ENCODE results near the gene NECTIN2. TPM values are rescaled to one million over a fixed set of nuclear protein-coding genes. Genes with fewer than 3 reads are reported as not detected.
"Not testable (repeated sequence)": the region's sequence is repeated elsewhere in the genome, so short reads cannot be mapped to it uniquely, and the experiment has no call there.

NECTIN2 gene
- total RNA-seq, 1 donor: 79.4 TPM

GRCh38 chr19:44816301-44816700, 29.8 kb upstream of the NECTIN2 start:
- DNase-seq (ENCODE audit: low read depth in 2 of 3, low spot score in 2 of 3): no peak

DNA sequence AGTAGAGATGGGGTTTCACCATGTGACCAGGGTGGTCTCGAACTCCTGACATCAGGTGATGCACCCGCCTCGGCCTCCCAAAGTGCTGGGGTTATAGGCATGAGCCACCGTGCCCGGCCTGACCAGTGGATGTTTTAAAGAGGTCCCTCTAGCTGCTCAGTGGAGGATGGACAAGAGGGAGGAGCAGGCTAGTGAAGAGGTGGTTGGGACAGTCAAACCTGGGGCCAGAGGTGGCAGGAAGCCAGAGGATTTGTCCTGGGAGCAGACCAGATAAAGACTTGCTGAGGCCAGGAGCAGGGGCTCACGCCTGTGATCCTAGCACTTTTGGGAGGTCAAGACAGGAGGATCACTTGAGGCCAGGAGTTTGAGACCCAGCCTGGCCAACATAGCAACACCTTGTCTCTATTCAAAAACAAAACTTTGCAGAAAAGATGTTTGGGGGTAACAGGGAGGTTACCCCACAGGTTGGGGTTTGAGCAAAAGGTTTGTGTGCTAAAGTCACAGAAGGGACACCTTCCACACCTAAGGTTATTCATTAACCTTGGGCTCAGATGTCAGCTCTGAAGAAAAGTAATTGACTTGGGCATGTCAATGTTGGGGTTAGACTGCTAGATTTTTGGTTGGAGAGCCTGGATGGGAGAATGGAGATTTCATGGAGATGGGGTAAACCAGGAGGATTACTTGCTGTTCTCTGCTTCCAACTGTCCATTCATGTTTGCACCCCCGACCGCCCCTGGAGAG, 28.2 kb upstream of the NECTIN2 start:
- DNase-seq (ENCODE audit: low read depth in 2 of 3, low spot score in 2 of 3): no peak

DNA sequence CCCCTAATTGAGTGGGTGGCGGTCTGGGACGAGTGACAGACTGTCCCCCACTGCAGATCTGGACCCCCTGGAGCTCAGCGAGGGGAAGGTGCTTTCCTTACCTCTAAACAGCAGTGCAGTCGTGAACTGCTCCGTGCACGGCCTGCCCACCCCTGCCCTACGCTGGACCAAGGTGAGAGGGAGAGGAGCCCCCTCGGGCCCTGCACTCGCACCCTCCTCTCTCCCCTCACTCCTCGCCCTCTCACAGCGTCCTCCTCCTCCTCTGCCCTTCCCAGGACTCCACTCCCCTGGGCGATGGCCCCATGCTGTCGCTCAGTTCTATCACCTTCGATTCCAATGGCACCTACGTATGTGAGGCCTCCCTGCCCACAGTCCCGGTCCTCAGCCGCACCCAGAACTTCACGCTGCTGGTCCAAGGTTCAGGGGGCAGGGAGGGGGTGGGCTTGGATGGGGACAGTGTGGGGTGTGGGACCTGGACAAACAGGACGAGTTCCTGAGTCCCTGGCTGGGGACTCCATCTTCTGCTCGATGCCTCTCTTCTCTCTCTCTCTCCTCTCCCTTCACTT, 27.5 kb upstream of the NECTIN2 start:
- DNase-seq (ENCODE audit: low read depth in 2 of 3, low spot score in 2 of 3): no peak

GRCh38 chr19:44819246-44819832, 26.8 kb upstream of the NECTIN2 start:
- no peak for DNase-seq (ENCODE audit: low read depth in 2 of 3, low spot score in 2 of 3)

GRCh38 chr19:44820648-44821609, 25.2 kb upstream of the NECTIN2 start:
- no peak for DNase-seq (ENCODE audit: low read depth in 2 of 3, low spot score in 2 of 3)

DNA sequence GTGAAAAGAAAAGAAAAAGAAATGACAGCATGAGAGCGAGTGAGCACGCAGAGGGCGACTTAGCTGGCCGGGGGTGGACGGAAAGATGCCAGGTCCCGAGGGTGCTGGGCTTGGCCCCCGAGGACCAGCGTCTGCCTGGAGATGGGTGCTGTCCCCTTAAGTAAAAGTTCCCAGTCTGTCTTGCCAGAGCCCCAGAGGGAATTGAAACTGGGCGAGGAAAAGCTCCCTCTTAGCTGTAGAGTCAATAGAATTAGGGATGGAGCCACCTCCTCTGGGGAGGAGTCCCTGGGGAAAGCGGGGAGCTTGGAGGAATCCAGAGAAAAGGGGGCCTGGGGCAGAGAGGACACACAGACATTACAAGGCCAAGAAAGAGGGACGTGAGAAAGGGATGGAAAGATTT, 23.9 kb upstream of the NECTIN2 start:
- no peak for DNase-seq (ENCODE audit: low read depth in 2 of 3, low spot score in 2 of 3)

DNA sequence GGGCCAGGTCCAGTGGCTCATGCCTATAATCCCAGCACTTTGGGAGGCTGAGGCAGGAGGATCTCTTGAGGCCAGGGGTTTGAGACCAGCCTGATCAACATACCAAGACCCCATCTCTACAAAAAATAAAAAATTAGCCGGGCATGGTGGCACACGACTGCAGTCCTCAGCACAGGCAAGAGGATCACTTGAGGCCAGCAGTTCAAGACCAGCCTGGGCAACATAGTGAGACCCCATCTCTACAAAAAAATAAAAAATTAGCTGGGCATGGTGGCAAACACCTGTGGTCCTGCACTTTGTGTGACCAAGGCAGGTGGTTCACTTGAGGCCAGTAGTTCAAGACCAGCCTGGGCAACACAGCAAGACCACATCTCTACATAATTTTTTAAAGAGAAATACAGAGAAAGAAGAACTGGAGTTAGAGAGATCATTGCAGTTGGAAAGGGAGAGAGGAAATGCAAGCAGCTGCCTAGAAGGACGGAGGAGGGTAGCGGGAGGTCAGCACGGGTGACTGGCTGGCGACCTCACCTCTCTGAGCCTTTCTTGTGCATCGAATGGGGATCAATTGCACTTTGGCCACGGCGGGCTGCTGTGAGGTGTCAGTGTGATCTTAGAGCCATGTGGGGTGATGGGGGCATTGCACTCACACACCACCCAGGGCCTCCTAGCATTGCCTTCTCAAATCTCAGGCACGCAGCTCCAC, 23.3 kb upstream of the NECTIN2 start:
- DNase-seq (ENCODE audit: low read depth in 2 of 3, low spot score in 2 of 3): no peak

- no peak for DNase-seq (ENCODE audit: low read depth in 2 of 3, low spot score in 2 of 3)
Observed at GRCh38 chr19:44823373-44823698, 22.8 kb upstream of the NECTIN2 start.

DNA sequence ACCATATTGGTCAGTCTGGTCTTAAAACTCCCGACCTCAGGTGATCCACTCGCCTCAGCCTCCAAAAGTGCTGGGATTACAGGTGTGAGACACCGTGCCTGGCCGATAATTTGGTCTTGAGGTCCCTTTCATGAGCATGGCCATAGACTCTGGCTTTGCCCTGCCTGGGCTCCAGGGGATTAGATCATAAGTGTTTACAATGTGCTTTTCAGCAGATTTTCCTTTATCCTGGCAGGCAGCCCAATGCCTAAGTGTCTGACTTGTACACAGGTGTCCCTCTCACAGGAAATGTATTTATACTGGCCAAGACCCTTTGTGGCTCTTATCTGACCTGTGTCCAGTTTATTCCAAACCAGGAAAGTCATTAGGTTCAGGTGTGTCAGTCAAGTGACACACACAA, 21.3 kb upstream of the NECTIN2 start:
- no peak for DNase-seq (ENCODE audit: low read depth in 2 of 3, low spot score in 2 of 3)

GRCh38 chr19:44832875-44833274, 13.2 kb upstream of the NECTIN2 start:
- not testable (repeated sequence) for DNase-seq (ENCODE audit: low read depth in 2 of 3, low spot score in 2 of 3)

DNA sequence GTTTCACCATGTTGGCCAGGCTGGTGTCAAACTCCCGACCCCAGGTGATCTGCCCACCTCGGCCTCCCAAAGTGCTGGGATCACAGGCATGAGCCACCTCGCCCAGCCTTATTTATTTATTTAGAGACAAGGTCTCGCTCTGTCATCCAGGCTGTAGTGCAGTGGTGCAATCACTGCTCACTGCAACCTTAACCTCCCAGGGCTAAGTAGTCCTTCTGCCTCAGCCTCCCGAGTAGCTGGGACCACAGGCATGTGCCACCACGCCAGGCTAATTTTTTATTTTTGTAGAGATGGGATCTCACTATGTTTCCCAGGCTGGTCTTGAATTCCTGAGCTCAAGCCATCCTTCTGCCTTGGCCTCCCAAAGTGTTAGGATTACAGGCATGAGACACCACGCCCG, 11.7 kb upstream of the NECTIN2 start:
- not testable (repeated sequence) for DNase-seq (ENCODE audit: low read depth in 2 of 3, low spot score in 2 of 3)

DNA sequence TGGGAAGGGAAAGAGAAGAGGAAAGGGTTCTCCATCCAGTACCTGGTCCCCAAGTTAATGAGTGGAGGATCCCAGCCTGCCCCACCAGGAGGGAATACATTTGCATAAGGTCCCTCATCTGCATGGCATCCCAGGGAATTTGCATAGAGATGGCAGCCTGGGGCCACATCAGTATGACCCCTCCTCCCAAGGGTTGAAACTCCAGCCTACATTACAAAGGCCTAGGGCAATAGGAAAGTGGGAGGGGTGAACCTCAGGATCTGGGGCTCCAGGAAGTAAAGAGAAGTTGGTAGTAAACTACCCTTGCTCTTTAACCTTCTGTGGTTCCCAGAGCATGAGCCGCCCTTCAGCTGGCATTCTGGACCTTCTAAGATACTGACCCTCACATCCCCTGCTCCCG, 6.8 kb upstream of the NECTIN2 start:
- no peak for DNase-seq (ENCODE audit: low read depth in 2 of 3, low spot score in 2 of 3)

DNA sequence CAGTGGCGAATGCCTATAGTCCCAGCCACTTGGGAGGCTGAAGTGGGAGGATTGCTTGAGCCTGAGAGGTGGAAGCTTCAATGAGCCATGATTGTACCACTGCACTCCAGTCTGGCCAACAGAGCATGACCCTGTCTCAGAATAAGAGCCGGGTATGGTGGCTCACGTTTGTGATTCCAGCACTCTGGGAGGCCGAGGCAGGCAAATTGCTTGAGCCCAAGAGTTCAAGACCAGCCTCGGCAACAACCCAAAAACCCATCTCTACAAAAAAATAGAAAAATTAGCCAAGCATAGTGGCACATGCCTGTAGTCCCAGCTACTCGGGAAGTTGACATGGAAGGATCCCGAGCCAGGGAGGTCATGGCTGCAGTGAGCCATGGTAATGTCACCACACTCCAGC, 5.3 kb upstream of the NECTIN2 start:
- no peak for DNase-seq (ENCODE audit: low read depth in 2 of 3, low spot score in 2 of 3)

GRCh38 chr19:44841231-44841630, 4.9 kb upstream of the NECTIN2 start:
- no peak for DNase-seq (ENCODE audit: low read depth in 2 of 3, low spot score in 2 of 3)

- no peak for DNase-seq (ENCODE audit: low read depth in 2 of 3, low spot score in 2 of 3)
Observed at GRCh38 chr19:44845286-44845611, 848 bp upstream of the NECTIN2 start.

- no peak for DNase-seq (ENCODE audit: low read depth in 2 of 3, low spot score in 2 of 3)
Observed at GRCh38 chr19:44846455-44847143, 502 bp downstream of the NECTIN2 start.

DNA sequence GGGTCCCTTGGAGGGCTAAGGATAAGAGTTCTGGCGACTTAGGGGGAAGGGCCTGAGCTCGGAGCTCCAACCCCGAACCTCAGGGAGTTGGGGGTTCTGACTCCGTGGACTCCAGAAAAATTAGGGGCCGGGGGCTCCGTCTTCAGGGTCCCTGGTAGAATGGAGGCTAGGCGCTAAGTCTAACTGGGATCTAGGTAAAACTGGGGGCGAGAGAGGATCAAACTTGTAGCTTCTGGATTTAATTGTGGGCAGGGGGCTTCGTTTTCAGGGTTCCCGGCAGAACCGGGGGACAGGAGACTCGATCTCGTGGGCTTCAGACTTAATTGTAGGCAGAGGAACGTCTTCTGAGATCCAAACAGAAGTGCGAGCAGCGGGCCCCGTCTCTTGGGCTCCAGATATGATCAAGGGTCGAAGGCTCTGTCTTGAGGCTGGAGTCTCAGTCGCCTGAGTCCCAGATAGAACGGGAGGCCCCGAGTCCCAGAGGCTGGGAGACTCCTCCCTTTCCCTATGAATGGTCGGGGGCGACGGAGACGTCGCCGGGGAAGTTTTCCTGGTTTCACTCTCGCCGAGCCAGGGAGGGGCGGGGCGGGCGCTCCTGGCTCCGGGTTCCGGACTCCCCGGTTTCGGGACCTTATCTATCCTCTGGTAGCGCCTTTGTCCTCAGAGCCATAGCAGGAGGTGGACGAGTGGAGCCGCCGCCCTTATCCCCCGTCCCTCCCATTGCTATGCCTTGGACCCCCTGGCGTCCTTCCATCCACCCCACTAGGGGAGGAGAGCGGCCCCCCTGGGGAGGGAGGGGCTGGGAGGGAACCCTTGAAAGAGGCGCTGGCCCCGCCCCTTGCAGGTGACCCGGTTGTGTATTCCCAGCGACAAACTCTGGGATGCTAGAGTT, 1.3 kb downstream of the NECTIN2 start:
- DNase-seq (ENCODE audit: low read depth in 2 of 3, low spot score in 2 of 3): no peak

DNA sequence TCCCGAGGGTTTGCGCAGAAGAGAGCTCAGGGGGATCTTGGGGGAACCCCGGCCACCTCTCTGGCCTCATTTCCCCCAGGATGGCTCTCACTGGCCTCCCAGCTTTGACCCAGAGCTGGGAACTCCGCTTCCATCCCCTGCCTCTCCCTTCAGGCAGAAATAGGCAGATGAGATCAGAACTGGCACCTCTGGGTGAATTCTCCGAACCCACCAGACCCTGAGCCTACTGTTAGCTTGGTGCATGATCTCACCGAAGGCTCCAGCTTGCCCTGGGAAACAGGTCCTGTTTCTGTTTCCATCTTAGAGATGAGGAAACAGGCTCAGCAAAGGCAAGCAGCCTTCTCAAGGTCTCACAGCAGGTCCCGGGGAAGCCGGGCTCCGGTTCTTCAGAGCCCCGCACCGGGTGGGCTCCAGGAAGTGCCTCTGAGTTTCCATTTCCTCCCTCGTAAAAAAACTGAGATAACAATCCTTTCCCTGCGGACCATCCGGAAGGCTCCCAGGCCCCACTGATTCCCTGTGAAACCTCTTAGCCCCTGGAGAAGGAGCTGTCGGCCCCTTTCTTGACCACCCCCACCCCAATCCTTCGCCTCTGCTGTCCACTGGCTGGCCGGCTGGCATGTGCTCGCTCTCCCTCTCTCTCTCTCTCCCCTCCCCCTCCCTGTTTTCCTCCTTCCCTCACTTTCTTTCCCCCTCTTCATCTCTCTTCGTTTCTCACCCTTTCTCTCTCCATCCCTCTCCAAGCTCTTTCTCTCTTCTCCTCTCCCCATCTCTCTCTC, 2.1 kb downstream of the NECTIN2 start:
- DNase-seq (ENCODE audit: low read depth in 2 of 3, low spot score in 2 of 3): no peak

Data from hematopoietic multipotent progenitor cell (in vitro differentiated cells).